Skin of body (tissue), 2 donors: Measurements from ENCODE around the gene KIAA0513. TPM values are rescaled to one million over a fixed set of nuclear protein-coding genes. Genes with fewer than 3 reads are reported as not detected.
A peak's percentile ranks its signal among the peaks of the same experiment; 100 is the strongest.

Experiments used
- DNase-seq: peaks from one replicate; lab custom pipeline; 2025; lab: John Stamatoyannopoulos, UW
- total RNA-seq: library from RNA; depleted of rRNA; stranded (reverse); fragments of >200 nt; gene quantifications from one replicate; pipeline ENCODE4 v1.2.3, GENCODE V29; 2014

KIAA0513 gene
- total RNA-seq, 1 donor from 2014 or later: 8.4 TPM

DNA sequence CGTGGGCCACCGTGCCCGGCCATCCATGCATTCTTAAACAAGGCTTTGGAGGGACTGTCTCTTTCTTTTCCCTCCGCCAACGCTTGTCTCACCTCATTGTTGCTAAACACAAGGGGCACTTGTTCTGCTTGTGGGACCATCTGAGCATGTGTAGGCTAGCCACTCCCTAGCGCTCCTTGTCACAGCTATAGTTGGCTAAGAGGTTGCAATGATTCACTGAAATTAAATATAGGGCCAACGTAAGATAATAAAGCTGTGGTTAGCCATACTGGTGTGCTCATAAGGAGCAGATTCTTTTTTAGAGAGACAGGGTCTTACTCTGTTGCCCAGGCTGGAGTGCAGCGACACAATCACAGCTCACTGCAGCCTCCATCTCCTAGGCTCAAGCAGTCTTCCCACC, 41.2 kb downstream of the KIAA0513 start:
- DNase-seq: no peak

GRCh38 chr16:85069171-85069570, 41.6 kb downstream of the KIAA0513 start:
- DNase-seq: no peak

- no peak for DNase-seq
These were observed 44.7 kb downstream of the KIAA0513 start for GRCh38 chr16:85072076-85072860.

DNA sequence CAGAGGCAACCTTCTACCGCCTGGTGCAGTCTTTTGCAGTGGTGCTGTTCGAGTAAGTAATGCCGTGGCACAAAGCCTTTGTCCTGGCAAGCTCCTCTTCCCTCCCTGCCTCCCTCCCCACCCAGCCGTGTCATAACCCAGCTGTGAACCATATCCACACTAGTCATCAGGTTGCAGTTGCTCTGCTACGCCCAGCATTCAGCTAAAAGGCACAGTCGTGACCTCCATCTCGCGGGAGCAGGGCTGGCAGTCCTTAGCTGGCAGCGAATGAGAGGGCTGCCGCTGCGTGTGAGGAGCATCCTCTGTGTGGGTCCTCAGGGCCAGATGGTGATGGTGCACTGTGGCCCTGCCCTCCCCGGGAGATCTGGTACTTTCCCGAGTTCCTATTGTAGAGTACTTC, 45.4 kb downstream of the KIAA0513 start:
- peak; percentile 48 for DNase-seq

- no peak for DNase-seq
These were observed 46.8 kb downstream of the KIAA0513 start for GRCh38 chr16:85074225-85074914.

- DNase-seq: no peak
These were observed 47.8 kb downstream of the KIAA0513 start for GRCh38 chr16:85075236-85075924.

DNA sequence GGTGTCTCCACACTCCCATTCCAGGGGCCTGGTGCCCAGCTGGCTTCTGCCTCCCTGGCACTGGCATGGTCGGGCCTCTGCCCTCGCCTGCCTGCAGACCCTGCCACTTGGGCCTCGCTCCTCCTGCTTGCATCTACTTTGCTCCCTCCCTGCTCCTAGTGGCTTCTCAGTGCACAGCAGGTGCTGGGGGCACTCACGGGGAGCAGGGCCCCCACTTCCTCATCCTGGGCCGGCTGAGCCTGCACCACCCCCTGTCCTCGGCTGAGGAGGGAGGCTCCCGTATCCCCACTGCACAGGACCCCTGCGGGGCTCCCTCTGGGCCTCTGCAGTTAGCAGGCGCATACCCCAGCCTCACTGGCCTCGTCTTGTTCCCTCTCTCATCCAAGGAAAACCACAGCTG, 49.4 kb downstream of the KIAA0513 start:
- no peak for DNase-seq

DNA sequence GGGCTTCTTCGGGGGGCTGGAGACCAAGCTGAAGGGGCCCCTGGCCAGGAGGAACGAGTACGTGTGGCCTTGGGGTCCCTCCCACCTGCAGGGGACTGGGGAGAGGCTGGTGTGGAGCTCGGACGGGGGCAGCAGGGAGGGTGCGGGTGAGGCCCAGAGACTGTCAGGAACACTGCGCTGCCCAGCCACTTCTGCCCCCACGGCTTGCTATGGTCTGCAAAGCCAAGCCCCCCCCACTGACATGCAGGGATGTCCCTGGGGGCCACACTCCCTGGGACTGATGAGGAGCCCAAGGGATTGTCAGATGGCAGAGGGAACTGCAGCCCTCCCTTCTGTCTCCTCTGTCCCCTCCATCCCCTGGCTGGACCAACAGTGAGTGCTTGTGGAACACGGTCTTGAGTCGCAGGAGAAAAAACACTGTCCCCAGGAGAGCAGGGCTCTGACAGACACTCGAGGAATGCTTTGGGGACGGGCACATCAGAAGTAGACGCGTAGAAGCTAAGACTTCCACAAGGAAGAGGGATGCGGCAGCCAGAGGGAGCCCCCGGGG, 50.1 kb downstream of the KIAA0513 start:
- no peak for DNase-seq

GRCh38 chr16:85078226-85078625, 50.6 kb downstream of the KIAA0513 start:
- DNase-seq: no peak

DNA sequence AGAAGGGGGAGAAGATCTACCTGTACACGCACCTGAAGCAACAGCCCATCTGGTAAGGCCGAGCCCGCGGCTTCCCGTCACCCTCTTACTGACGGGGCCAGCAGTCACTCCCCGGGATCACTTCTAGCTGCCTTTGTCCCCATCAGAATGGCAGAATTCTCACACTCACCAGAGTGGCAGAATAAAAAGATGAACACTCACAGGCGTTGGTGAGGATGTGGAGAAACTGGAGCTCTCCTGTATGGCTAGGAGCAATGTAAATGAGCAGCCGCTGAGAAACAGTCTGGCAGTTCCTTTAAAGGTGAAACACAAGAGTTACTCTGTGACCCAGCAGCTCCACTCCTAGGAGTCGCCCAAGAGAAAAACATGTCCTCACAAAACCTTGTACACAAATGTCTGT, 51.4 kb downstream of the KIAA0513 start:
- no peak for DNase-seq

DNA sequence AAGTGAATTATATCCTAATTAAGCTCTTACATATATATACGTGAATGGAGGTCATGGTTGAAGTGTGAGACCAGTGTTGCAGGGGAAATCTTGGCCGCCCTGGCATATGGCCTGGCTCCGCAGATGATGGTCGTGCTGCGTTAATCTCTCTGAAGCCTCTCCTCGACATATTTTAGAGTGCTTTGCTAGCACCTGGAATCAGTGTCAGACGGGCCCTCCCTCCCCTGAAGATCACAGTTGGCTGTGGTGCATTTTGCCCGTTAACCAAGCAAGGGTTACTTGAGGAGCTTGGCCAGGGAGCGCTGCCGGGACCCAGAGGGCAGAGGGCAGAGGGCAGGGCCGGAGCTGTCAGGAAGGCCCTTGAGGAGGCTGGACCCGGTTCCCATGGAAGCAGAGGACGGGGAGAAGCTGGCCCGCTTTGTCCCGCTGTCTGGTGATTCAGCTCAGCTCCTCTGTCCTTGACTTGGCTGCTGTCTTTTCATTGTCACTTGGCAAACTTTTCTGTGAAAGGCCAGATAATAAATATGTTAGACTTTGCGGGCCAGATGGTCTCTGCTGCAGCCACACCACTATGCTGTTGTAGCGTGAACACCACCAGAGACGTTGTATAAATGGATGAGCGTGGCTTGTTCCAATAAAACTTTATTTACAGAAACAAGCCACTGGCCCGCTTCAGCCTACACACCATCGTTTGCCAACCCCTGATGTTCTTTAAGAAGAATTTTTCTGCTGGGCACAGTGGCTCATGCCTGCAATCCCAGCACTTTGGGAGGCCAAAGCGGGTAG, 52.4 kb downstream of the KIAA0513 start:
- no peak for DNase-seq

- no peak for DNase-seq
These were observed 53.4 kb downstream of the KIAA0513 start for GRCh38 chr16:85081038-85081437.

- no peak for DNase-seq
These were observed 54.2 kb downstream of the KIAA0513 start for GRCh38 chr16:85081765-85082164.

DNA sequence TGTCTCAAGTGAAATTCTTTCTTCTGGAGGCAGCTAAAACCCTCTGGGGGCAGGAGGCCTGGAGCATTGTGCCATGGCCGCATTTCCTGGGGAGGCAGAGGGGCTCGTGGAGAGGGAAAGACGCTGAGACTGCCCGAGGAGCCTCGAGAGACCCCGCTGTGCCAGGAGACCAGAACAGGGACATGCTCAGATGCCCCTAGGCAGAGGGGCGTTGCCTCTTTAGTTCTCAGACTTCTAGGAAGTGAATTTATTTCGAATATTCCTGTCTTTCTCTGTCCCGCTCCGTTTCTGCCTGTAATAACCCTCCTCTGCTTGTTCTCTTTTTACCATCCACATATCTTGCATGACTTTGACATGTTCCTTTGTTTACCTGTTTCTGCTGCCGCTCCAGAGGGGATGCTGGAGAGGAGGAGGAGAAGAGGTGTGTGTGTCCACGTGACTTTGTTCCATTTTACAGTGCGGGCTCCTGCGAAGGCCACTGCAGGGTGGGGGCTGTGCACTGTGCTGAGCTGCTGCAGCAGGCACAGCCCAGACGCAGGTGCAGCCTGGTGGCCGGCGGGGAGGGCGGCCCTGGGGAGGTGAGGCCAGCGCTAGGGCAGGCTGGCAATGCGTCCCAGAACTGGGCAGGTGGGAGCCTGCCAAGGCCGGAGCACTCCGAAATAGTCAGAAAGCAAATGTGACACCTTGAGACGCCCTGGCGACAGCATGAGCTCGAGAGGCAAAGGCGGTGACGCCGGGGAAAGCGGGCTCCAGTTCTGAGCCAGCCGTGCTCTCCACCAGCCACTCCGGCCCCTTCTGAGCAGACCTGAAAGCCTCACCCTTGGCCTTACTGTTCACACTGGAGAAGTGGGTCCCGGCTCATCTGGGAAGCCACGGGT, 54.8 kb downstream of the KIAA0513 start:
- DNase-seq: no peak

GRCh38 chr16:85083051-85083639, 55.5 kb downstream of the KIAA0513 start:
- DNase-seq: no peak

DNA sequence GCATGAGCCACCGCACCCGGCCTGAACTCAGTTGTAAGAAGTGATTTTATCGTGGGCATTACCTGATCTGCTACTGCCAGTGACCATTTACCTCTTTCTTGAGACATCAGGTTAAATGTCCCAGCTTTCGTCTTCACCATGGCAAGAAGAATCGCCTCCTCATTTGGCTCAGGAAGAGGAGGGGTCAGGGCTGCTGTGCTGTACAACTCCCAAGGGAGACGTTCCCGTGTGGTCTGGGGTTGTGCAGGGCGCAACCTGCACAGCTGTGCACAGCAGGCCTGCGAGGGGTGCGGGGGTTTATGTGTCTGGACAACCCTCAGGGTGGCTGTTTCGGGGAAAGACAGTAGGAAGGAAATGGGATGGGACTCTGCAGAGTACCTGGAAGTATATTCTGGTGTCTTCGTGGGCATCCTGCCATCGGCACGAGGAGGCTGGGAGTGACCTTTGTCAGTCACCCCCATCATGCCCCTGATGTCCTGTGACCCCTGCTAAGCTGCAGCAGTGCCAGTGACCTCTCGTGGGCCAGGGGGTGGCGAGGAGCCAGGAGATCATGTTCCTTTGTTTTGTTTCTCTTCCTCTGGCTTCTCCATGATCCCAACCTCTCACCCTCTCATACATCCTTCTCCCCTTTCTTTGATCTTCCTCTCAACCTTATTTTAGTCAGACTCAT, 57.4 kb downstream of the KIAA0513 start:
- DNase-seq: no peak

- DNase-seq: no peak
These were observed 58.1 kb downstream of the KIAA0513 start for GRCh38 chr16:85085721-85086120.

DNA sequence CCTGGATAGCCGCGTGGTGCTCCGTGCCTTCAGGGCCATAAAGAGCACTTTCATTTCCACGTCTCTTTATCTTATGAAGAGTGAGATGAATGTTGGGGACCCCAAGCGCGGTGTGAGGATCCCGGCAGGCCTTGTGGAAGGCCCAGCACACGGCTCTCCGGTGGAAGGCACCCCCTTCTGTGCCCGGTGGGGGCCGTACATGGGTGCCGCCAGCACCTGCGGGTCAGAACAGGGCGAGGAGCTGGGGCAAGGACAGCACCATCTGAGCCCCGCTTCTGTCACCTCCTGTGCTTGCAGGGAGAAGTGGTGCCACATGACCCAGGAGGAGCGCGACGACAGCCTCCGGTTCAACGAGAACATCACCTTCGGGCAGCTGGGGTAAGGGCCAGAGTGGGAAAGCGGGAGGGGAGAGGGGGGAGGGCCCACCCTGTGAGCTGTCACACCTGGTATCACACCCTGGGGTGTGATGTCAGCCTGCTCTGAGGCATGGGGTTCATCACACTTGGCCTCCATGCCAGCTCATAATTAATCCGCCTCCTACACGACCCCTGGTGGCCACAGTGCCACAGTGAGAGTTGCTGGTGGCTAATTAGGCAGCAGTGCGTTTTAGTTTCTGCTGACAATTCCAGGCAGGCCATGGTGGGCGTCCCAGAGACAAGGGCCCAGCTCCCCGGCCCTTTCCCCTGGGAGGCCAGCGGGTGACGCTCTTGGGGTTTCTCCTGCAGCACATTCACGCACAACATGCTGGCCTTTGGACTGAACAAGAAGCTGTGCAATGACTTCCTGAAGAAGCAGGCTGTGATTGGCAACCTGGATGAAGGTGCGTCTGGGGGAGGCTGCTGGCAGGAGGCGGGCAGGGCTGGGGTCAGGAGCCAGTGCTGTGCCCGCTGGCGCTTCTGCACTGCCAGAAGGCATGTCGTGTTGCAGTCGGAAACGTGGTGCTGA, 59.0 kb downstream of the KIAA0513 start:
- peak; percentile 32 for DNase-seq
